ENCODE data around the gene EEF1AKMT1.
"Not testable (repeated sequence)": the region's sequence is repeated elsewhere in the genome, so short reads cannot be mapped to it uniquely, and the experiment has no call there.

DNA sequence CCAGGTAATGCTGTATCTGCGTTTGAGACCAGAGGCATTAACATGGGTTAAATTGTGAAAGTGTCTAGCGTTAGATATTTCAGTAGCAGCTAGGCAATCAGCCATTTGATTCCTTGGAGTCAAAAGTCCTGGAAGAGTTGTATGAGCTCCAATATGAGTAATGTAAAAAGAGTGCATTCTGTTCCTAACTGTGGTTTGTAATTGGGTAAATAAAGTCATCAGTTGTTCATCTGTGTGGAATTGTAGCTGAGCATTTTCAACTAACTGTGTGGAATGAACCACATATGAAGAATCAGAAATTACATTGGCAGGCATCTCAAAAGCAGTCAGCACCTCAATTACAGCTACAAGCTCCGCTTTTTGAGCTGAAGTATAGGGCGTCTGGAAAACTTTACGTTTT lies 92.3 kb downstream of the EEF1AKMT1 start:
- TF ChIP-seq POLR2AphosphoS5, CTCF, EP300, POLR2A (IDR thresholded peaks at IDR 0.05): not testable (repeated sequence)

Measured in sigmoid colon (tissue), 4 donors.